Astrocyte (in vitro differentiated cells and primary cell): ENCODE results near the gene C7. TPM values are rescaled to one million over a fixed set of nuclear protein-coding genes. Genes with fewer than 3 reads are reported as not detected.

Experiments used
- total RNA-seq: library from RNA; stranded (reverse); gene quantifications from 2 replicates; pipeline ENCODE4 v1.2.1, GENCODE V29; 2021

Gene C7
- total RNA-seq, 1 donor from 2014 or later, result 0.66 TPM

Other genes with a start within 250 kb of the C7 start
- 4.8 and 8.6 TPM in 2 replicates for gene PTGER4, start 229.6 kb upstream of the C7 start, total RNA-seq
- gene TTC33, start 153.5 kb upstream of the C7 start, total RNA-seq, result 12.0 and 13.3 TPM in 2 replicates
- gene PRKAA1, start 111.1 kb upstream of the C7 start, total RNA-seq, result 65.6 and 70.3 TPM in 2 replicates
- gene RPL37, start 74.3 kb upstream of the C7 start, total RNA-seq, result 981 and 1,090 TPM in 2 replicates
- 0.96 and 1.0 TPM in 2 replicates for gene CARD6, start 68.1 kb upstream of the C7 start, total RNA-seq
- gene MROH2B, start 161.8 kb downstream of the C7 start, total RNA-seq, result not detected in 2 replicates